GM12892 (cell line): ENCODE results near the gene ABCC6.

Experiments
- DNase-seq: peaks from one replicate; pipeline ENCODE4 v3.0.0; 2011; ENCODE audit not compliant: insufficient read length
- FAIRE-seq: peaks from 2 replicates; lab custom pipeline; 2011; peaks lifted over from hg19 to GRCh38; lab: Jason Lieb, UNC
- POLR2A ChIP-seq: IDR thresholded peaks from 2 replicates; pipeline ENCODE4 v1.6.1; 2011; ENCODE audit warnings: low read depth, low read length, control low read depth
- POLR2AphosphoS5 ChIP-seq: IDR thresholded peaks from 2 replicates; pipeline ENCODE4 v1.6.1; 2011; ENCODE audit warnings: low read depth, low read length, control low read depth
- TAF1 ChIP-seq: IDR thresholded peaks from 2 replicates; pipeline ENCODE4 v1.6.1; 2011; ENCODE audit warnings: low read depth, mild to moderate bottlenecking, control low read depth, low read length, borderline replicate concordance

The ABCC6 gene

DNA sequence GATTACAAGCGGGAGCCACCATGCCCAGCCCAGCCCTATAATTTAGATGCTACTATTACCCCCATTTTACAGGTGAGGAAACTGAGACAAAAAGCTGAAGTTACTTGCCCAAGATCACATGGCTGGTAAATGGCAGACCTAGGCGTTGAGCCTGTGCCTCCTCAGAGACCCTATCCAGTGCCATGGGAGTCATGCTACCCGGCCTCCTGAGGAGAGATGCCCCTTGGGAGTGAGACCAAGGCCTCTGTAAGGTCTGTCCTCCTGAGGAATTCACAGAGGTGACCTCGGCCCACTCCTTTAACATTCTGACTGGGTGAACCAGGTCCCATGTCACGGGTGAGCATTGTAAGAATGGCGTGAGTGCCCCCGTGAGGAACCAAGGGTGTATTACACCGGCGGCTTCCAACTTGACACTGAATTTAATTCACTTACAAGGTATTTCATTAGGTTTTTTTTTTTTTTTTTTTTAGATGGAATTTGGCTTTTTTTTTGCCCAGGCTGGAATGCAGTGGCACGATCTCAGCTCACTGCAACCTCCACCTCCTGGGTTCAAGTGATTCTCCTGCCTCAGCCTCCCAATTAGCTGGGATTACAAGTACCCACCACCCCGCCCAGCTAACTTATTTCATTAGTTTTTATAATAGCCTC, 95.7 kb downstream of the ABCC6 start:
- TF ChIP-seq TAF1, result no peak
- TF ChIP-seq POLR2A, result no peak
- no peak for TF ChIP-seq POLR2AphosphoS5
- DNase-seq (peak; percentile 67), FAIRE-seq (peak; percentile 82)

DNA sequence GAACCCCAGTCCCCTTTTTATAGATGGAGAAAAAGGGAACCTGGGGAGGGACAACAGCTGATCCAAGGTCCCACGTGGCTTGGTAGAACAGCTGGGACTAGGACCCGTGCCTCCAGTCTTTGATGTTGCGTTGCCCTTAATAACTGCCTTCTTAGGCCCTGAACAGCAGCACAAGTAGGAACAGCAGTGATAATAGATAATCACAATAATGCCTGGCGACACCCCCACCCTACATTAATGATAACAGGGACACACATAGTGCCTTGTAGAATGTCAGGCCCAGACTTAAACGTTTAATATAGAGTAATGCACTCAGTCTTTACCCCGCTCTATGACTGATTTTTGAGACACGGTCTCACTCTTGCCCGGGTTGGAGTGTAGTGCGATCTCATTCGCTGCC, 96.4 kb downstream of the ABCC6 start:
- TF ChIP-seq TAF1 (no peak), POLR2AphosphoS5 (no peak), POLR2A (no peak)
- no peak for DNase-seq
- FAIRE-seq, result no peak

DNA sequence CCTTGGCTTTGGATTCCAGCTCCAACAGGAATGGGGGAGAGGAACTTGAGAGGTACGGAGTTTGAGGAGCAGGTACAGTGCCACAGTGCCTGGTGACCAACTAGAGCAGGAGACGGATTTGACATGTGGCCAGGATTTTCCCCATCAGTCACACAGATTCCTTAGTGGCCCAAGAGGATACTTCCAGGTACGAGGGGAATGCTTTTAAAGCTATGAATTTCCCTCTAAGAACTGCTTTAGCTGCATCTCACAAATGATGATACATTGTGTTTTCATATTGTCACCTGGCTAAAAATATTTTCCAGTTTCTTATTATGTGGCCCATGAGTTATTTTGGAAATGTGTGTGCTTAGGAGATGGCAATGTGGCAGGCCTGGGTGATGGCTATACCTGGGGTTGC, 98.3 kb downstream of the ABCC6 start:
- DNase-seq (no peak), FAIRE-seq (no peak)
- no peak for TF ChIP-seq TAF1
- no peak for TF ChIP-seq POLR2A
- TF ChIP-seq POLR2AphosphoS5, result no peak

DNA sequence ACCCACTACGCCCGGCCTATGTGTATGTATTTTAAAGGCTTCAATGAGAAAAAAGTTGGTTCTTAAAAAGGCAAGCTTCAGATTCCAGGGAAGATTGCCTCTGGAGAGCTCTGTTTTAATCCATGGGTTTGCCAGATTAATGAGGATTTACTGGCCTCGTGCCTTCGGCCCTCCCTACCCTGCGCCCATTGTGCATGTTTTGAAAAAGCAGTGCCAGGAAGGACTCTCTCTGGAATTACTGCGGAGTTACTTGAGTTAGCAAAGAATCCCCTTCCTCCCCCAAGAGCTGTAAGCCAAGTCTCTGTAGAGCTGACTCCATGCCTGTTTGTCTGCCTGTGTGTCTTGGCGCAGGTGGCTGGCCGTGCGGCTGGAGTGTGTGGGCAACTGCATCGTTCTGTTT, 98.9 kb downstream of the ABCC6 start:
- TF ChIP-seq POLR2AphosphoS5, result no peak
- no peak for TF ChIP-seq POLR2A
- no peak for TF ChIP-seq TAF1
- FAIRE-seq, result no peak

DNA sequence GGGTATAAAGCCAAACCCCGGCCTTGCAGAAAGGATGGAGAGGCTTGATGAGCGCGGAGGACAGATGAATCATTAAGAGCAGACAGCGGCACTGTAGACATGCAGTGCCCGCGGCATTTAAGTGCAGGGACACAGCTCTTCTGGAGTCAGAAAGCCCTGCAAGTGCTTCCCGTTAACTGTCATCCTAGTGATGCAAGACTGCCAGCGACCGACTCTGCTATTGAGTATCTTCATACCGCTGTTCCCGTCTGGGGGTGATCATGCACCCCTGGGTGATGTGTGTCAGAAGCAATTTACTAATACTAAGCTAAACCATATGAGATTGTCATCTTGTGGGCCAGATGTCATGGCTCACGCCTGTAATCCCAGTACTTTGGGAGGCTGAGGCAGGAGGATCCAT, 101.0 kb downstream of the ABCC6 start:
- no peak for DNase-seq
- TF ChIP-seq TAF1 (no peak), POLR2AphosphoS5 (no peak)
- FAIRE-seq, result no peak

More for the DNA sequence above, 98.9 kb downstream of the ABCC6 start:
- no peak for DNase-seq

DNA sequence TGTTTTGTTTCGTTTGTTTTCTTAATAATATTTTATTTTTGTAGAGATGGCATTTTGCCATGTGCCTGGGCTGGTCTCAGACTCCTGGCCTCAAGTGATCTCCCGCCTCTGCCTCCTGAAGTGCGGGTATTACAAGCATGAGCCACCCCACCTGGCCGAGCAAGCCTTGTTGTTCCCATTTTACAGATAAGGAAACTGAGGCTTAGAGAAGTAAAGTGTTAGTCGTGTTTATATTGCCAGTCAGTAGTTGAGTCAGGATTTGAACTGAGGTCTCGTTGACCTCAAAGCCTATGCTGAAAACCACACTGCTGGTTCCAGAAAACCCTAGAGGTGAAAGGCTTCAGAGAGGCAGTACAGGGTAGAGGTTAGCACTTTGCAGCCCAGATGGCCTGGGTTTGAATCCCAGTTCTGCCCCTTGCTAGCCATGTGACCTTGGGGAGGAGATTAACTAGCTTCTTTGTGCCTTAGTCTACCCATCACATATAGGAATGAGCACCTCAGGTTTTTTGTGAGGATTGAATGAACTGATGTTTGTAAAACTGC, 102.0 kb downstream of the ABCC6 start:
- no peak for TF ChIP-seq TAF1
- no peak for TF ChIP-seq POLR2A
- no peak for TF ChIP-seq POLR2AphosphoS5
- DNase-seq (no peak), FAIRE-seq (no peak)

DNA sequence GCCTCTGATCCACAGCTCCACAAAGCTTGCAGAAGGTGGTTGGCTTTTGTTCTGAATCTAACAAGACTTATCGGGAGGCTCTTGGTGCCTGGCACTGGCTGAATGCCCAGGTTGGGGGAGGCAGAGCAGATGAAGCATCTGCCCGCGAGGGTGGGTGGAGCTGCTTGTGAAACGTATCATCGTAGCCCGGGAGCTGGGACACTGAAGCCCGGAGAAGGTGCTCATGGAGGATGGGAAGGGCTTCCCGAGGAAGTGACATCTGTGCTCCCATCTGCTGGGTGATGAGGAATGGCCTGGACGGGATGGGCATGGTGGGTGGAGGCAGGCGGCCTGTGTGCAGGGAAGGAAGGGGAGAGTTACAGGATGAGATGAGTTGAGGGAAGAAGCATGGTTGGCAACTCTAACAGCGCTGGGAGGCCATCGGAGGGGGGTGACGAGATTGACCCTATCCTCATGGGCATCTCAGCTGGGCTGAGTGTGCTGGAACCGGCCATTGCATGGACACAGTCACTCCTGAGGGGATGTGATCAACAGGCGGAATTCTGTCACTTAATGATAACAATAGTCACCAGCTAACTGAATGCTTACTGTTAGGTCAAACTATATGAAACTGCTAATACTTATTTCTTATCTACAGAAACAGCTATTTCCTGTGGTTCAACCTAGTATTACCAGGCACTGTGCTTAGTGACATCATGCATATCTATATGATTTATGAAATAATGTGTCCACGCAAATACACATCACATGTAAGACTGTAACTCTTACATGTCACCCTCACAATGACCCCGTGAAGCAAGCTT, 102.7 kb downstream of the ABCC6 start:
- DNase-seq (no peak), FAIRE-seq (no peak)
- TF ChIP-seq TAF1, result no peak
- no peak for TF ChIP-seq POLR2AphosphoS5
- no peak for TF ChIP-seq POLR2A

DNA sequence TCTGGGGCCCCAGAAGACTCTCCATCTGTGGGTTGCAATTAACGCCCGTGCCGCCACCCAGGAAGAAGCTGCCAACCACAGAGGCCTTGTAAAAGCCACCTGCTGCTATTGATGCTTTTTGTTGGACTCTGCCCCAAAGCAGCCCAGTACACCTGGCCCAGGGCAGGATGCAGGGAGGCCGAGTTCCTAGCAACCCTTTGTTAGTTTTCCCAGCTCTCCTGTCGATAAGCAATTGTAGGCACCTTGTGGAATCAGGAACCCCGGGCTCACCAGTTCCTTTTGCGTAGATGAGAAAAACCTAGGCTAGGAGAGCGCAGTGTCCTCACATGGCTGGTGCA, 103.3 kb downstream of the ABCC6 start:
- FAIRE-seq (no peak), DNase-seq (no peak)
- TF ChIP-seq POLR2AphosphoS5 (no peak), TAF1 (no peak), POLR2A (no peak)

DNA sequence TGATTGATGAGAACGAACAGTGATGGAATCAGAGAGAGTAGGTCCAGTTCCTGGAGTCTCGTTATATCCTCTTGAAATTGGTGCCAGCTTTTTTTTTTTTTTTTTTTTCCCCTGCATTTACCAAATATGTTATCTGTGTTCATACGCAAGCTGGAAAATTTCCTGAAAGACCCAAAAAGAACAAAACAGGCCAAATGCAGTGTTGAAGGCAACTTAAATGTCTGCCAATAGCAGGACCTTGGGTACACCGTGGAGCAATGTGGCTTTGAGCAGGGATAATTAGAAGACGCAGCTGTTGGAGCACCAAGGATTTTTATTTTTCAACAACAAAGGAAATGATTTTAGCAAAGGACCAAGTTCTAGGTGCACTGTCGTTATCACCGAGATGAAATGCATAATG, 105.0 kb downstream of the ABCC6 start:
- TF ChIP-seq POLR2AphosphoS5 (no peak), POLR2A (no peak), TAF1 (no peak)
- FAIRE-seq, result no peak
- DNase-seq, result no peak

DNA sequence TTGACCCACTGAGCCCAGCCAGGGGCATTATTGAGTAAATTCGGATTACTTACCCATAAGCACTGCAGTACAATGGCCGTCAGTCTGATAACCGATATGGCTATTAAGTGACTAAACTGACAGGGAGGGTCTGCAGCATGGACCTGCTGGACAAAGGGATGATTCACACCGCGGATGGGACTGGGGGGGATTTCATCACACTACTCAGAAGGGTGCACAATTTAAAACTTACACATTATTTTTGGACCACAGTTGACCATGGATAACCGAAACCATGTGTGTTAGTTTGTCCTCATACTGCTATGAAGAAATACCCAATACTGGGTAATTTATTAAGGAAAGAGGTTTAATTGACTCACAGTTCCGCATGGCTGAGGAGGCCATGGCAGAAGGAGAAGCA, 106.5 kb downstream of the ABCC6 start:
- FAIRE-seq (no peak), DNase-seq (no peak)
- TF ChIP-seq TAF1 (no peak), POLR2A (no peak), POLR2AphosphoS5 (no peak)

DNA sequence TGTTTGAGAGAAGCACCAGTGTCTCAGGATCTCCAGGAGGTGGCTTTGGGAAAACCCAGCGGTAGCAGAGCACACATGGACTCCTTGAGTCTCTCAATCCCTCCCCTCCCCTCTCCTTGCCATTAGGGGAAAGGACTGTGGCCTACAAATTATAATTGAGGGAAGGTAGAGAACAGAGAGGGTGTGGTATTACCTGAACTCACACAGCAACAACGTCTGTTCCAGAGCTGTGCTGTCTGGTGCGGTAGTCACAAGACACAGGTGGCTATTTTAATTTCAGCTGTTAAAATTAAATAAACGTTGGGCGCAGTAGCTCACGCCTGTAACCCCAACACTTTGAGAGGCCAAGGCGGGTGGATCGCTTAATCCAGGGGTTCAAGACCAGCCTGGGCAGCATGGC, 110.2 kb downstream of the ABCC6 start:
- TF ChIP-seq TAF1 (no peak), POLR2A (no peak), POLR2AphosphoS5 (no peak)
- FAIRE-seq (no peak), DNase-seq (no peak)
